GM19468 (cell line): ENCODE measurements around the gene BHLHE23.
"Not testable (repeated sequence)": the region's sequence is repeated elsewhere in the genome, so short reads cannot be mapped to it uniquely, and the experiment has no call there.

Source experiments
- ATAC-seq: cut with Tn5 transposase; IDR thresholded peaks from one replicate; pipeline ENCODE4 v1.9.1; 2021; ENCODE audit warnings: mild to moderate bottlenecking, moderate library complexity, moderate number of reproducible peaks; ENCODE audit not compliant: unreplicated experiment; ENCODE audit errors: extremely low read depth

The BHLHE23 gene

GRCh38 chr20:63043348-63044203, 36.8 kb upstream of the BHLHE23 start:
- ATAC-seq: no peak

GRCh38 chr20:63042448-63043071, 35.8 kb upstream of the BHLHE23 start:
- ATAC-seq: peak; percentile 24

- no peak for ATAC-seq
Observed at GRCh38 chr20:63041776-63042175, 35.0 kb upstream of the BHLHE23 start.

GRCh38 chr20:63037669-63038268, 31.0 kb upstream of the BHLHE23 start:
- no peak for ATAC-seq

- ATAC-seq: no peak
Observed at GRCh38 chr20:63036291-63036690, 29.5 kb upstream of the BHLHE23 start.

- ATAC-seq: no peak
Observed at GRCh38 chr20:63035603-63036185, 28.9 kb upstream of the BHLHE23 start.

- ATAC-seq: not testable (repeated sequence)
Observed at GRCh38 chr20:63034710-63035602, 28.2 kb upstream of the BHLHE23 start.

- ATAC-seq: no peak
Observed at GRCh38 chr20:63033794-63034709, 27.3 kb upstream of the BHLHE23 start.

GRCh38 chr20:63032861-63033793, 26.4 kb upstream of the BHLHE23 start:
- no peak for ATAC-seq

- no peak for ATAC-seq
Observed at GRCh38 chr20:63032026-63032800, 25.4 kb upstream of the BHLHE23 start.

GRCh38 chr20:63031251-63032014, 24.7 kb upstream of the BHLHE23 start:
- no peak for ATAC-seq

GRCh38 chr20:63029358-63030121, 22.8 kb upstream of the BHLHE23 start:
- no peak for ATAC-seq

- no peak for ATAC-seq
Observed at GRCh38 chr20:63028461-63028921, 21.7 kb upstream of the BHLHE23 start.

- ATAC-seq: no peak
Observed at GRCh38 chr20:63027922-63028389, 21.2 kb upstream of the BHLHE23 start.

GRCh38 chr20:63027221-63027921, 20.6 kb upstream of the BHLHE23 start:
- no peak for ATAC-seq
